Prostate gland (tissue), 2 donors: ENCODE results near the gene ACYP2. TPM values are rescaled to one million over a fixed set of nuclear protein-coding genes. Genes with fewer than 3 reads are reported as not detected.

Source experiments
- DNase-seq: peaks from one replicate; pipeline ENCODE4 v3.0.0-alpha.2; 2019; ENCODE audit warnings: low spot score
- H3K27ac ChIP-seq, 2 donors: fragments of 200-600 bp; sonication (generic); 2 replicates each; pipeline ENCODE4 v1.5.1; 2017 to 2019
- H3K27me3 ChIP-seq: fragments of 200-600 bp; sonication (generic); replicated peaks from 2 replicates; pipeline ENCODE4 v1.5.1; 2019; ENCODE audit not compliant: insufficient read depth
- H3K36me3 ChIP-seq, 2 donors: fragments of 200-600 bp; sonication (generic); 1 replicate in 1 of 2; 2 replicates in 1 of 2; pipeline versions ENCODE4 v1.5.1 to v1.8.1; 2017 to 2019
- H3K4me1 ChIP-seq: fragments of 200-600 bp; sonication (generic); replicated peaks from 2 replicates; pipeline ENCODE4 v1.5.1; 2019
- H3K4me3 ChIP-seq, 2 donors: fragments of 200-600 bp; sonication (generic); 2 replicates each; pipeline ENCODE4 v1.5.1; 2017 to 2019
- H3K9me3 ChIP-seq: fragments of 200-600 bp; sonication (generic); 2 replicates; pipeline ENCODE4 v1.5.1; 2017
- POLR2A ChIP-seq: fragments of 450-650 bp; IDR thresholded peaks from one replicate; pipeline ENCODE4 v1.6.1; 2016; ENCODE audit warnings: antibody characterized with exemption, mild to moderate bottlenecking
- POLR2AphosphoS5 ChIP-seq: sonication (generic); formaldehyde crosslinking; IDR thresholded peaks from one replicate; pipeline ENCODE4 v1.6.1; 2017; ENCODE audit warnings: antibody characterized with exemption
- whole genome bisulfite sequencing: methylation state at CpG from one replicate; pipeline ENCODE4 v1.1.5; 2018; 5-methylcytosine and 5-hydroxymethylcytosine counted together
- intact Hi-C: fragments of 100-400 bp; cut with DNase I; formaldehyde crosslinking; loops from one replicate; pipeline ENCODE4 v1.14.2; 2022
- total RNA-seq, 2 donors: library from RNA; depleted of rRNA; stranded (reverse); fragments of >200 nt; gene quantifications; one replicate each; pipeline ENCODE4 v1.1.0, GENCODE V29; 2016
- TF ChIP-seq, protein P1 (sequence below), 4 experiments: fragments of 200-600 bp in 2 of 4; fragments of 450-650 bp in 2 of 4; sonication (generic) in 2 of 4; IDR thresholded peaks; 1 replicate in 3 of 4; 2 replicates in 1 of 4; pipeline ENCODE4 v1.5.1; 2016 to 2019; ENCODE audit warnings: antibody characterized with exemption in 4 of 4, mild to moderate bottlenecking in 2 of 4, moderate library complexity in 2 of 4

ACYP2 gene
- total RNA-seq, 2 donors from 2014 or later, result 30.6 to 39.7 TPM

DNA sequence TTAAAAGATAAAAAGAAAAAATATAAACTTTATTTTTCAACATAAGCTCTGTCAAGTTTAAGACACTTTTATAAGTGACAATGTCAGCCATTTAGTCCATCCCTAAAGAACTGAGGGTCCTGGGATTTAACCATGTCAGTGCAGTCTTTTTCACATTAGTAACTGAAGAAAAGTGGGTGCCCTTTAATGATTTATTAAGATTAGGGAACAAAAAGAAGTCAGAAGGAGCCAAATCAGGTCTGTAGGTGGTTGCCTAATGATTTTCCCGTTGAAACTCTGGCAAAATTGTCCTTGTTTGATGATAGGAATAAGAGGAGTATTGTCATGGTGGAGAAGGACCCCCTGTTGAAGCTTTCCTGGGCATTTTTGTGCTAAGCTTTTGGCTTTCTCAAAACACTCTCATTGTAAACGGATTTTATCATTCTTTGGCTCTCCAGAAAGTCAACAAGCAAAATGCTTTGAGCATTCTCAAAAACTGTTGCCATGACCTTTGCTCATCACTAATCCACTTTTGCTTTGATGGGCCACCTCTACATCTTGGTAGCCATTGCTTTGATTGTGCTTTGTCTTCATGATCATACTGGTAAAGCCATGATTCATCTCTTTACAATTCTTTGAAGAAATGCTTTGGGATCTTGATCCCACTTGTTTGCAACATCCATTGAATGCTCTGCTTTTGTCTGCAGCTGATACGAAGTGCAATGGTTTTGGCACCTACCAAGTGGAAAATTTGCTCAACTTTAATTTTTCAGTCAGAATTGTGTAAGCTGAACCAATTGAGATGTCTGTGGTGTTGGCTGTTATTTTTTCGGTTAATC, 118.6 kb downstream of the ACYP2 start:
- 58% methylated on average over 4 of the region's 4 CpGs for WGBS
- intact Hi-C loops, result no loop called here

DNA sequence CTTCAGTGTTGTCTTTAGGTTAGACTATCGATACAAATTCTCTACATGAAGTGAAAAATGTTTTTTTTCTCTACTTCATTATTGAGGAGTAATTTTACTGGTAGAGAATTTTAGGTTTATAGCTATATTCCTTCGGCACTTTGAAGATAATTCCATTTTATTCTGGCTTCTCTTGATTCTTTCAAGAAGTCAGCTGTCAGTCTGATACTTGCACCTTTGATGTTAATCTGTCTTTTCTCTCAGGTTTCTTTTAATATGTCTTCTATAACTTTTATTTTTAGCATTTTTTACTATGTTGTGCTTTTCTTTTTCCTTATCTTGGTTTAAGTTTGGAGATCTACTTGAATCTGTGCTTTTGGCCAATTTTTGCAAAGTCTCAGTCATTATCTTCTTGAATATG, 122.0 kb downstream of the ACYP2 start:
- TF ChIP-seq, protein P1, sequence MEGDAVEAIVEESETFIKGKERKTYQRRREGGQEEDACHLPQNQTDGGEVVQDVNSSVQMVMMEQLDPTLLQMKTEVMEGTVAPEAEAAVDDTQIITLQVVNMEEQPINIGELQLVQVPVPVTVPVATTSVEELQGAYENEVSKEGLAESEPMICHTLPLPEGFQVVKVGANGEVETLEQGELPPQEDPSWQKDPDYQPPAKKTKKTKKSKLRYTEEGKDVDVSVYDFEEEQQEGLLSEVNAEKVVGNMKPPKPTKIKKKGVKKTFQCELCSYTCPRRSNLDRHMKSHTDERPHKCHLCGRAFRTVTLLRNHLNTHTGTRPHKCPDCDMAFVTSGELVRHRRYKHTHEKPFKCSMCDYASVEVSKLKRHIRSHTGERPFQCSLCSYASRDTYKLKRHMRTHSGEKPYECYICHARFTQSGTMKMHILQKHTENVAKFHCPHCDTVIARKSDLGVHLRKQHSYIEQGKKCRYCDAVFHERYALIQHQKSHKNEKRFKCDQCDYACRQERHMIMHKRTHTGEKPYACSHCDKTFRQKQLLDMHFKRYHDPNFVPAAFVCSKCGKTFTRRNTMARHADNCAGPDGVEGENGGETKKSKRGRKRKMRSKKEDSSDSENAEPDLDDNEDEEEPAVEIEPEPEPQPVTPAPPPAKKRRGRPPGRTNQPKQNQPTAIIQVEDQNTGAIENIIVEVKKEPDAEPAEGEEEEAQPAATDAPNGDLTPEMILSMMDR (IDR thresholded peaks at IDR 0.05), result no peak
- TF ChIP-seq POLR2AphosphoS5 (no peak), POLR2A (no peak)
- H3K36me3 ChIP-seq, result no peaks in the 10 kb centered on the region
- H3K27ac ChIP-seq, result no peak overlapping the region
- DNase-seq, result no peak
- H3K4me3 ChIP-seq, result no peak overlapping the region
- H3K4me1 ChIP-seq, result no peaks in the 10 kb centered on the region
- intact Hi-C loops, result no loop called here
- 98% methylated on average over 2 of the region's 2 CpGs for WGBS
- H3K9me3 ChIP-seq, result no peaks in the 10 kb centered on the region
- H3K27me3 ChIP-seq, result no peaks in the 10 kb centered on the region

More for the DNA sequence above, 118.6 kb downstream of the ACYP2 start:
- Histone ChIP-seq H3K27ac (no peak overlapping the region), H3K27me3 (no peaks in the 10 kb centered on the region), H3K36me3 (no peaks in the 10 kb centered on the region), H3K9me3 (no peaks in the 10 kb centered on the region), H3K4me1 (no peaks in the 10 kb centered on the region), H3K4me3 (no peak overlapping the region)
- TF ChIP-seq POLR2AphosphoS5, result no peak
- TF ChIP-seq, protein P1 (IDR thresholded peaks at IDR 0.05), result no peak
- no peak for TF ChIP-seq POLR2A
- no peak for DNase-seq

DNA sequence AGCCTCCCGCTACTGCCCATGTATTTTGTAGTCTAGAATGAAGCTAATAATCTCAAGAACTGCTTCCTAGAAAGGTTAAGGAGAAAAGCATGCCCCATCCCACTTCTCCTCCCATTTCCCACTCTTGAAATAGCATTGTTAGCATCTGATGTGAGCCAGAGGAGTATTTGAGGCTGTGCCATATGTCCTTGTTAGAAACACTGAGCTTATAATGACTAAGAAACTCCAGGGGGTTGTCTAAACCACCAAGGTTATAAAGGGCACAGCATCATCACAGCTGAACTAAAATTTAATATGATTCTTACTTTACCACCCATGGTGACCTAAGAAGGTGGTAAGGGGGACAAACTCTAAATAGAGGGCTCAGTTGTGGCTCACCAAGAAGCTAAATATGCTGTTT, 124.0 kb downstream of the ACYP2 start:
- no peak for DNase-seq
- Histone ChIP-seq H3K36me3 (no peaks in the 10 kb centered on the region), H3K27me3 (no peaks in the 10 kb centered on the region), H3K4me3 (no peak overlapping the region), H3K9me3 (no peaks in the 10 kb centered on the region), H3K4me1 (no peaks in the 10 kb centered on the region), H3K27ac (no peak overlapping the region)
- WGBS, result 100% methylated on average over 1 of the region's 1 CpG
- intact Hi-C loops, result no loop called here
- TF ChIP-seq POLR2A (no peak), POLR2AphosphoS5 (no peak)
- TF ChIP-seq, protein P1 (IDR thresholded peaks at IDR 0.05), result no peak

DNA sequence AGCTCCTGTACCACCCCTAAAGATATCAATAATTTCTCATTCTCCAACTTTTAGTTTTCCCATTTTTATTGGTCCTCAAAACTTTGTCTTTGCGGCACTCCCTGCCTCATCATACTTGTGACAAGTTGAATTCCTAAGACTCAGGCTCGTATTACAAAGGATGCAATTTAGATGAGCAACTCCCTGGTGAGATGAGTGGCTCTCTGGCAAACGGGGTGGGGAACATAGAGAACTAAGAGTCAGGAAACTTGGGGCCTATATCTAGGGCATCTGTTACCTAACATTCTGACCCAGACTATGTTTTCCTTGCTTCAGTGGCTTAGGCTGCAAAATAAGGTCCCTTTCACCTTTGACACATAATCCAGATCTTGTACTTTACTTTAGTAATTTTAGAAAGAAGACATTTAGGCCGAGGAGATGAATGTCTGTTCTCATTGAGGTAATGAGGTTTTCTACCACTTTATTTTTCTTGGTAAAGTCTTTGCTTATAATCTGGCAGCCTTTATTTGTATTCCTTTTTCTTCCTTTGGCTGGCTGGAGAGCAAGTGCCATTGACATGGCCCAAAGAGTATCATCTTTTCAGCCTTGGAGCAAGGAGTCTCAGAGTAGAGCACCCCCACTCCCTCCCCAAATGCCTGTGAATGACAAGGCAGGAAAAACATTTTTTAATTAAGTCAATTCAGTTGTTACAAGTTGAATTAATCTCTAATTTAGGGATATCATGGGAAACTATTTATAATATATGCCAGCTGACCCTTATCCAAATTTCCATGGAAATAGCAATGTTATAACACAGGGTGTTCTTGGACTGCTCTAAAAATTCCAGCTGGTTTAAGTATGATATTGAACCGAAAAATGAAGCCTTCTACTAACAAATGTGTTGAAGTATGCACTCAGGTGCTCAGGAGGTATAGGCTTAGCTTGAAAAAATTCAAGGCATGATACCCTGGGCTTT, 125.4 kb downstream of the ACYP2 start:
- Histone ChIP-seq H3K36me3 (no peaks in the 10 kb centered on the region), H3K27me3 (no peaks in the 10 kb centered on the region), H3K9me3 (no peaks in the 10 kb centered on the region), H3K27ac (no peak overlapping the region), H3K4me1 (no peaks in the 10 kb centered on the region), H3K4me3 (no peak overlapping the region)
- TF ChIP-seq POLR2A, result no peak
- TF ChIP-seq, protein P1 (IDR thresholded peaks at IDR 0.05), result no peak
- no peak for TF ChIP-seq POLR2AphosphoS5
- WGBS, result 36% methylated on average over 5 of the region's 5 CpGs
- intact Hi-C loops, result no loop called here
- no peak for DNase-seq
